ENCODE results near the gene FETUB. TPM values are rescaled to one million over a fixed set of nuclear protein-coding genes. Genes with fewer than 3 reads are reported as not detected.
"Not testable (repeated sequence)": the region's sequence is repeated elsewhere in the genome, so short reads cannot be mapped to it uniquely, and the experiment has no call there.

The FETUB gene
- total and polyA plus RNA-seq, 2 of the 8 experiments (the other 6 are each of a cell fraction or from before 2014, with no cell fraction given): 0.15 TPM; not detected in 1

GRCh38 chr3:186690304-186690703, 50.1 kb downstream of the FETUB start:
- H3K23me2 ChIP-seq (ENCODE audit: low read depth, low read length); H2AFZ ChIP-seq (ENCODE audit: low read length); H3K4ac ChIP-seq (replicated peaks; ENCODE audit: insufficient read length, low read depth, low read length); H2BK5ac ChIP-seq (ENCODE audit: low read depth, low read length); H4K5ac ChIP-seq (ENCODE audit: insufficient read length, low read depth, low read length); H3K56ac ChIP-seq (replicated peaks; ENCODE audit: insufficient read length, low read depth, low read length); H3K79me2 ChIP-seq (ENCODE audit: control insufficient read depth in 1 of 2, insufficient read depth in 2 of 2, low read length in 2 of 2); DNase-seq (ENCODE audit: low read depth in 1 of 2, low spot score in 2 of 2); H2BK12ac ChIP-seq (ENCODE audit: low read depth, low read length); H2AK5ac ChIP-seq (ENCODE audit: low read depth, low read length); H4K20me1 ChIP-seq (replicated peaks in 1 of 2; ENCODE audit: control insufficient read depth in 1 of 2, insufficient read depth in 2 of 2, low read length in 2 of 2); H3K9ac ChIP-seq (replicated peaks in 1 of 4; ENCODE audit: extremely low read depth in 1 of 4, low read depth in 3 of 4, low read length in 3 of 4); H2BK20ac ChIP-seq (ENCODE audit: low read length); H3K27ac ChIP-seq (ENCODE audit: low read depth, low read length); H3K36me3 ChIP-seq (ENCODE audit: control insufficient read depth in 2 of 4, insufficient read depth in 4 of 4, low read length in 3 of 4); H3K18ac ChIP-seq (ENCODE audit: extremely low read depth, low read length); FAIRE-seq; H3K4me3 ChIP-seq (ENCODE audit: extremely low read depth in 1 of 4, insufficient read depth in 2 of 4, low read depth in 3 of 4, low read length in 4 of 4); H3K4me2 ChIP-seq (ENCODE audit: insufficient read depth in 1 of 2, low read depth in 2 of 2, low read length in 2 of 2); H3K23ac ChIP-seq (ENCODE audit: insufficient read length); H3K79me1 ChIP-seq (ENCODE audit: low read depth, low read length); H3K27me3 ChIP-seq (replicated peaks in 1 of 4; ENCODE audit: control insufficient read depth in 3 of 4, extremely low read depth in 1 of 4, insufficient read depth in 3 of 4, low read length in 3 of 4); H3K4me1 ChIP-seq (replicated peaks in 1 of 4; ENCODE audit: control insufficient read depth in 3 of 4, insufficient read depth in 4 of 4, low read length in 3 of 4); H2BK120ac ChIP-seq (replicated peaks; ENCODE audit: low read depth, low read length); H3K14ac ChIP-seq (ENCODE audit: insufficient read length); CTCF ChIA-PET (ENCODE audit: partially characterized antibody); H4K91ac ChIP-seq (replicated peaks; ENCODE audit: insufficient read length, low read length); H4K8ac ChIP-seq (ENCODE audit: extremely low read depth, insufficient read depth, low read length); H2BK15ac ChIP-seq (ENCODE audit: low read length): not testable (repeated sequence)
- peaks cover 6 to 11% of the 10 kb centered on the region in 2 experiments; a peak in 2 of 4 replicates for H3K9me3 ChIP-seq (ENCODE audit: insufficient read depth in 2 of 2, low read depth in 1 of 2, low read length in 1 of 2)
- 91% methylated on average over 1 of the region's 1 CpG; no CpG with 5 or more reads in 1 of the 2 experiments for whole genome bisulfite sequencing, 2 experiments (ENCODE audit: extremely low coverage in 1 of 2, insufficient coverage in 1 of 2, insufficient read length in 1 of 2, insufficient replicate concordance in 2 of 2, low coverage in 1 of 2, low lambda C conversion rate in 2 of 2, missing lambda C conversion rate in 1 of 2)
- POLR2A ChIA-PET (ENCODE audit: partially characterized antibody): interaction anchor here (1.4 kb wide), 1 partner anchor 11 kb away, joined by 4 read pairs; no protein-coding TSS in a partner anchor
